ENCODE measurements around the gene TKTL1.
"Not testable (repeated sequence)": the region's sequence is repeated elsewhere in the genome, so short reads cannot be mapped to it uniquely, and the experiment has no call there.

Gene TKTL1, protein sequence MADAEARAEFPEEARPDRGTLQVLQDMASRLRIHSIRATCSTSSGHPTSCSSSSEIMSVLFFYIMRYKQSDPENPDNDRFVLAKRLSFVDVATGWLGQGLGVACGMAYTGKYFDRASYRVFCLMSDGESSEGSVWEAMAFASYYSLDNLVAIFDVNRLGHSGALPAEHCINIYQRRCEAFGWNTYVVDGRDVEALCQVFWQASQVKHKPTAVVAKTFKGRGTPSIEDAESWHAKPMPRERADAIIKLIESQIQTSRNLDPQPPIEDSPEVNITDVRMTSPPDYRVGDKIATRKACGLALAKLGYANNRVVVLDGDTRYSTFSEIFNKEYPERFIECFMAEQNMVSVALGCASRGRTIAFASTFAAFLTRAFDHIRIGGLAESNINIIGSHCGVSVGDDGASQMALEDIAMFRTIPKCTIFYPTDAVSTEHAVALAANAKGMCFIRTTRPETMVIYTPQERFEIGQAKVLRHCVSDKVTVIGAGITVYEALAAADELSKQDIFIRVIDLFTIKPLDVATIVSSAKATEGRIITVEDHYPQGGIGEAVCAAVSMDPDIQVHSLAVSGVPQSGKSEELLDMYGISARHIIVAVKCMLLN

DNA sequence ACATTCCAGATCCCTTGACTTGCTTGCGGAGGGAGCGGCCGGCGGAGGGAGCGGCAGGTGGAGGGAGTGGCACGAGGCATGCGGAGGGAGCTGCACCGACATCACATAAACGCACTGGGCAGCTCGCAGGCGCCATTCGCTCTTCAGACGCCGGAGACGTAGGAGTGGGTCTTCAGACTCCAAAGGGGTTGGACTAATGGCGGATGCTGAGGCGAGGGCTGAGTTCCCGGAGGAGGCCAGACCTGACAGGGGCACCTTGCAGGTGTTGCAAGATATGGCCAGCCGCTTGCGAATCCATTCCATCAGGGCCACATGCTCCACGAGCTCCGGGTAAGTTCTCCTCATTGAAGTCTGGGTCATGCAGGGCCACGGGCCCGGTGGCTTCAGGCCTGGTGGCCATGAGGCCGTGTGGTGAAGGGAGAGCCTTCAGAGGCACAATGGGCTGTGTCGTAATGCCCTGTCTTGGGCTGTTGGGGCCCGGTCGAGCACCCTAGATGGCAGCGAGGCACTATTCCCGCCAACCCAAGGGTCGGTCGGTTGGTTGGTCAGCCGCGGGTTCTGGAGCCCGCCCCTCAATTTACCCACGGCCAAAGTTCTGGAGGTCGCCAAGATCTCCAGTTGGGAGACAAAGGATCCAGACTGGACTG is at the start of gene TKTL1:
Gene TKTL1, plus strand, starts transcription at position 132 of the 647 bp plus-strand sequence. Its CDS starts 65 bp downstream, at position 197.
- DNase-seq (ENCODE audit: low spot score) (no peak), FAIRE-seq (no peak)

GRCh38 chrX:154247377-154248045 is 48.1 kb upstream of the TKTL1 start:
- not testable (repeated sequence) for DNase-seq (ENCODE audit: low spot score); FAIRE-seq

- FAIRE-seq; DNase-seq (ENCODE audit: low spot score): not testable (repeated sequence)
Observed at GRCh38 chrX:154248076-154248475, 47.5 kb upstream of the TKTL1 start.

DNA sequence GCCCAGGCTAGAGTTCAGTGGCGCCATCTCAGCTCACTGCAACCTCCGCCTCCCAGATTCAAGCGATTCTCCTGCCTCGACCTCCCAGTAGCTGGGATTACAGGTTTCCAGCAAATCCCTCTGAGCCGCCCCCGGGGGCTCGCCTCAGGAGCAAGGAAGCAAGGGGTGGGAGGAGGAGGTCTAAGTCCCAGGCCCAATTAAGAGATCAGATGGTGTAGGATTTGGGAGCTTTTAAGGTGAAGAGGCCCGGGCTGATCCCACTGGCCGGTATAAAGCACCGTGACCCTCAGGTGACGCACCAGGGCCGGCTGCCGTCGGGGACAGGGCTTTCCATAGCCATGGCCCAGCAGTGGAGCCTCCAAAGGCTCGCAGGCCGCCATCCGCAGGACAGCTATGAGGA is 38.3 kb upstream of the TKTL1 start, which contains the start of gene OPN1MW3:
Gene OPN1MW3, plus strand, starts transcription at position 301 of the 400 bp plus-strand sequence. Its CDS starts 38 bp downstream, at position 339.
- not testable (repeated sequence) for FAIRE-seq; DNase-seq (ENCODE audit: low spot score)

GRCh38 chrX:154258711-154259110 is 36.9 kb upstream of the TKTL1 start:
- not testable (repeated sequence) for DNase-seq (ENCODE audit: low spot score); FAIRE-seq

DNA sequence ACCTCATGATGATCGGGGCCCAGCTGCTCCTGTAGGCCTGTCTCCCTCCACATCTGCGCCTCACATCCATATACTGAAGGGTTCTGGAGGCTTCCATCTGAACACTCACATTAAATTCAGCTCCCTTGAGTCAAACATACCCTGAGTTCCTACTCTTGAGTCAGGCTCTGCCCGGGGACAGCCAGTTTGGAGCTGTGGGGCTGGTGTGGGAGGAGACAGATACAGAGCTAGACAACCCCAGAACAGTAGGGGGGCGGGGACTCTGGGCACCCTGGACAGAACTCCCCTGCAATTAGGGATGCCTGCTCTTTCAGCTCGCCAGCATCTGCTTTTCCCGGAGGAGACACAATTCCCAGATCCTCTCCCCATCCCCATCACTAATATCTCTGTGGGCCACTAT is 32.5 kb upstream of the TKTL1 start:
- not testable (repeated sequence) for DNase-seq (ENCODE audit: low spot score); FAIRE-seq

GRCh38 chrX:154269245-154269644 is 26.4 kb upstream of the TKTL1 start:
- not testable (repeated sequence) for FAIRE-seq; DNase-seq (ENCODE audit: low spot score)

DNA sequence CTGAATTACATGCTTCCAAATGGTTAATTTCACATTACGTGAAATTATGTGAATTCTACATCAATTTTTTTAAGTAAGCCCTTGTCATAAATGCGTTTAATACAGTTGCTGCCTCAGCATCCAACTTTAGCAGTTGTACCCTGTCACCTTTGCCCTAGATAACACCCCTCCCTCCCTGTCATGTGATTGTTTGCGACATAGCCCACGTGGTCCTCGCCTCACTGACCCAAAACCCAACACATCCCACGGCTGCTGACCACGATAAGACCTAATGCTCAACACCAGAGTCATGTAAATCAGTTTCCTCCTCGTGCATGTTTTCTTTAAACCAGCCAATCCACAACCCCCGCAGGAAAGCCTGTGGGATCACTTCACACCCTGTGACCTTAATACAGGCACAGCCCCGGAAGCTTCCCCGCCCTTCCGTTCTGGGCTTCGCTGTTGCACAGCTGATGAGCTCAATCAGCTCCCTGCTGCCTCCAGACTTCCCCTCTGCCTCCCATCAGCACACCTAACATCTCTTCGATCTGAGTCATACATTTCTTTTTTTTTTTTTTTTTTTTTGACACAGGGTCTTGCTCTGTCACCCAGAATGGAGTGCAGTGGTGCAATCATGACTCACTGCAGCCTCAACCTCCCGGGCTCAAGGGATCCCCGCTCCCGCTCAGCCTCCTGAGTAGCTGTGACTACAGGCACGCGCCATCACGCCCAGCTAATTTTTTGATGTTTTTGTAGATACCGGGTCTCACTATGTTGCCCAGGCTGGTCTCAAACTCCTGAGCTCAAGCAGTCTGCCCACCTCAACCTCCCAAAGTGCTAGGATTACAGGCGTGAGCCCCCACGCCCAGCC is 10.9 kb upstream of the TKTL1 start:
- DNase-seq (ENCODE audit: low spot score); FAIRE-seq: not testable (repeated sequence)

- not testable (repeated sequence) for DNase-seq (ENCODE audit: low spot score); FAIRE-seq
Observed at GRCh38 chrX:154286406-154286805, 9.2 kb upstream of the TKTL1 start.

GRCh38 chrX:154294791-154295574 is 612 bp upstream of the TKTL1 start, which contains the start of gene TEX28:
Gene TEX28, minus strand, starts transcription at chrX:154295124. Its CDS starts 3,007 bp downstream, at chrX:154292117.
- no peak for DNase-seq (ENCODE audit: low spot score)
- no peak for FAIRE-seq

DNA sequence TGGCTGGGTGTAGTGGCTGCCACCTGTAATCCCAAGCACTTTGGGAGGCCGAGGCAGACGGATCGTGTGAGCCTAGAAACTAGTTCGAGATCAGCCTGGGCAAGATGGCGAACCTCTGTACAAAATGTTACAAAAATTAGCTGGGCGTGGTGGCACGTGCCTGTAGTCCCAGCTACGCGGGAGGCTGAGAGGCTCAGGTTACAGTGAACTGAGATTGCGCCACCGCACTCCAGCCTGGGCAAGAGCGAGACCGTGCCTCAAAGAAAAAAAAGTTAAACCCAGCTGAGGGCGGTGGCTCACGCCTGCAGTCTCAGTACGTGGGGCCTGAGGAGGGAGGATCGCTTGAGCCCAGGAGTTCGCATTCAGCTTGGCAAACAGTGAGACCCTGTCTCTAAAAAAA is 1.1 kb downstream of the TKTL1 start:
- no peak for FAIRE-seq

GRCh38 chrX:154298312-154298711 is 2.7 kb downstream of the TKTL1 start:
- DNase-seq (ENCODE audit: low spot score) (no peak), FAIRE-seq (no peak)

More for the DNA sequence above, 1.1 kb downstream of the TKTL1 start:
- DNase-seq (ENCODE audit: low spot score), result no peak

DNA sequence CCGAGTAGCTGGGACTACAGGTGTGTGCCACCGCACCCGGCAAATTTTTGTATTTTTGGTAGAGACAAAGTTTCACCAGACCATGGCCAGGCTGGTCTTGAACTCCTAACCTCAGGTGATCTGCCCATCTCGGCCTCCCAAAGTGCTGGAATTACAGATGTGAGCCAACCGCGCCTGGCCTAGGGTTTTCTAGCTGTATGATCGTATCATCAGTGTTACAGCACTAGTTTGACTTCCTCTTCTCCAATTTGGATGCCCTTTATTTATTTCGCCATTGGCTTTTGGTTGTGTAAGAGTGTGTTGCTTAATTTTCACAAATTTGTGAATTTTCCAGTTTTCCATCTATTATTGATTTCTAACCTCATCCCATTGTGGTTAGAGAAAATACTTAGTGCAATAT is 5.2 kb downstream of the TKTL1 start:
- DNase-seq (ENCODE audit: low spot score) (no peak), FAIRE-seq (no peak)

GRCh38 chrX:154302998-154303397 is 7.4 kb downstream of the TKTL1 start:
- DNase-seq (ENCODE audit: low spot score); FAIRE-seq: not testable (repeated sequence)

DNA sequence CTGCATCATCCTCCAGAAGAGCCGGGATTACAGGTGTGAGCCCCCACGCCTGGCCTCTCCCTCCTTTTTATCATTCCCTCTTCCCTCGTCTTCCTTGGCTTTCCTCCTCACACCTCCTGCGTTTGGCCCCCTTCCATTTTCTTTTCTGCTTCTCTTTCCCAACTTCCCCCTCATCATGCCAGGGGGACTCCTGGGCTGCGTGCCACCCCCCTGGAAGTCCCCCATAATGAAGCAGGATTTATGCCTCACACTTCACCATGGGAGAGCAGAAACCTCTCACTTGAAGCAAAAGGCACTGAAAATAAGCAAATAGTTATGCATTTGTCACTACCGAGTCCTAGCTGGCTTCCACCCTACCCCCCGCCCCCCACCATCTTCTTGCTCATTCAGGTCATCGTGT is 7.9 kb downstream of the TKTL1 start:
- FAIRE-seq (no peak), DNase-seq (ENCODE audit: low spot score) (no peak)

- FAIRE-seq, result no peak
- no peak for DNase-seq (ENCODE audit: low spot score)
Observed at GRCh38 chrX:154304846-154305245, 9.3 kb downstream of the TKTL1 start.

DNA sequence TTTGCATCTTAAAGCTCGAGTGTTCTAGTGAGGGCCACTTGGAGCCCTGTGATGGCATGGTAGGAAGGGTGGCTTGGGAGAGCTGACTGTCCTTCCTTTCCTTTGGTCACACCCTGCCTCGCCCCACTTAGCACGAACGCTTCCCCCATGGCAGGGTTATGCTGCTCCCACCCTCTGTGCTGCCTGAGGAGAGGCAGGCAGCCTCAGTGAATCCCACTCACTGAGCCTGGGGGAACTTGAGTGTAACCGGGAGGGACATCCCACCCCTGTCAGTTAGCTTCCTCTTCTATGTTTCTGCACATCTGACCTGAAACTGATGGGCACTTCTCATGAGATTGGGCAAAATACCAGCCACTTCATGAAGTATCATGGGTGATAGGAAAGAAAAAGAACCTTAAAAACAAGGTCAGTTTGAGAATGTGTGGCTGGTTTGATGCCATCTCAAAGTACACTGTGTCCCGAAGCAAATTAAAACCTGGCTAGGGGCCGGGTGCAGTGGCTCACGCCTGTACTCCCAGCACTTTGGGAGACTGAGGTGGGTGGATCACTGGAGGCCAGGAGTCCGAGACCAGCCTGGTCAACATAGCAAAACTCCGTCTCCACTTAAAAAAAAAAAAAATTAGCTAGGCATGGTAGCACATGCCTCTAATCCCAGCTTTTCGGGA is 10.1 kb downstream of the TKTL1 start:
- no peak for FAIRE-seq
- DNase-seq (ENCODE audit: low spot score), result no peak

- no peak for DNase-seq (ENCODE audit: low spot score)
- no peak for FAIRE-seq
Observed at GRCh38 chrX:154307202-154307601, 11.6 kb downstream of the TKTL1 start.

Measured in urothelium cell line (cell line).